T-cell (primary cell): ENCODE data around the gene FHIT. TPM values are rescaled to one million over a fixed set of nuclear protein-coding genes. Genes with fewer than 3 reads are reported as not detected.

Experiments
- ATAC-seq, 4 experiments: fragments of 200-7000 bp in 3 of 4; fragments of 150-1000 bp in 1 of 4; cut with Tn5 transposase; replicated peaks in 1 of 4; 1 replicate in 3 of 4; 2 replicates in 1 of 4; pipeline ENCODE4 v1.10.0; 2021; ENCODE audit warnings: moderate library complexity in 3 of 4, mild to moderate bottlenecking in 2 of 4, moderate number of reproducible peaks in 1 of 4
- CTCF ChIA-PET, 2 donors: fragments of 300-600 bp; sonication (Branson Sonifier 250); formaldehyde crosslinking; loops; one replicate each; lab custom pipeline; 2022; ENCODE audit warnings: antibody characterized with exemption in 2 of 2; lab: Charles Lee
- POLR2A ChIA-PET, 2 donors: fragments of 300-600 bp; sonication (Branson Sonifier 250); formaldehyde crosslinking; loops; one replicate each; lab custom pipeline; 2022; ENCODE audit warnings: antibody characterized with exemption in 2 of 2; lab: Charles Lee
- DNase-seq, 35 experiments: peaks; one replicate each; pipeline versions ENCODE4 v3.0.0 to v3.0.0-alpha.2; 2013 to 2023
- H3K27ac ChIP-seq: one replicate; pipeline ENCODE4 v1.5.1; 2013; ENCODE audit warnings: low read length
- H3K27me3 ChIP-seq, 2 experiments: replicated peaks in 1 of 2; 1 replicate in 1 of 2; 2 replicates in 1 of 2; pipeline versions ENCODE4 v1.6.1 to v1.7.0; 2013; ENCODE audit warnings: low read length in 1 of 2, mixed read lengths in 1 of 2; ENCODE audit not compliant: control insufficient read depth in 2 of 2, insufficient read depth in 2 of 2; ENCODE audit errors: extremely low read depth in 1 of 2
- H3K36me3 ChIP-seq, 2 donors: 1 replicate in 1 of 2; 2 replicates in 1 of 2; pipeline versions ENCODE4 v1.6.1 to v1.7.0; 2013; ENCODE audit warnings: low read length in 1 of 2; ENCODE audit not compliant: control insufficient read depth in 2 of 2, insufficient read depth in 1 of 2; ENCODE audit errors: extremely low read depth in 1 of 2
- H3K4me1 ChIP-seq, 2 experiments: 1 replicate in 1 of 2; 2 replicates in 1 of 2; pipeline versions ENCODE4 v1.6.1 to v1.7.0; 2013; ENCODE audit warnings: low read length in 2 of 2, mixed read lengths in 1 of 2; ENCODE audit not compliant: insufficient read depth in 2 of 2, control insufficient read depth in 1 of 2; ENCODE audit errors: extremely low read depth in 1 of 2
- H3K4me3 ChIP-seq, 2 donors: 1 replicate in 1 of 2; 2 replicates in 1 of 2; pipeline versions ENCODE4 v1.5.1 to v1.7.0; 2013; ENCODE audit warnings: mild to moderate bottlenecking in 2 of 2, low read length in 1 of 2, moderate library complexity in 1 of 2; ENCODE audit not compliant: control insufficient read depth in 1 of 2; ENCODE audit errors: extremely low read depth in 1 of 2
- H3K9me3 ChIP-seq: 2 replicates; pipeline ENCODE4 v1.7.0; 2013
- H3K27ac Mint-ChIP-seq, 2 donors: one replicate each; pipeline ENCODE4 v1.8.0; 2020 to 2021; ENCODE audit warnings: mild to moderate bottlenecking in 2 of 2, mixed read lengths in 2 of 2
- H3K27me3 Mint-ChIP-seq, 2 donors: one replicate each; pipeline ENCODE4 v1.8.0; 2021 to 2022; ENCODE audit warnings: mixed read lengths in 2 of 2
- H3K36me3 Mint-ChIP-seq: one replicate; pipeline ENCODE4 v1.8.0; 2021; ENCODE audit warnings: mixed read lengths
- H3K4me1 Mint-ChIP-seq, 3 donors: one replicate each; pipeline ENCODE4 v1.8.0; 2020 to 2022; ENCODE audit warnings: mixed read lengths in 3 of 3, mild to moderate bottlenecking in 1 of 3
- H3K4me3 Mint-ChIP-seq, 3 donors: one replicate each; pipeline ENCODE4 v1.8.0; 2020 to 2022; ENCODE audit warnings: mild to moderate bottlenecking in 3 of 3, mixed read lengths in 3 of 3, moderate library complexity in 3 of 3
- H3K9me3 Mint-ChIP-seq, 3 donors: one replicate each; pipeline ENCODE4 v1.8.0; 2020 to 2022; ENCODE audit warnings: mixed read lengths in 3 of 3
- WGBS: methylation state at CpG from one replicate; pipeline ENCODE4 v1.1.5; 2013; ENCODE audit warnings: missing lambda C conversion rate; ENCODE audit not compliant: insufficient coverage; 5-methylcytosine and 5-hydroxymethylcytosine counted together
- total RNA-seq, 35 experiments: library from RNA in 6 of 35; stranded (reverse) in 6 of 35; fragments of 120-200 nt in 1 of 35; gene quantifications; one replicate each; pipeline versions ENCODE4 v1.2.1 to v1.2.4 and lab custom pipeline; 2013 to 2026

Gene FHIT
- total RNA-seq, 5 donors from 2014 or later (not counting 1 experiment from before 2014, with no cell fraction given), result 33.1 to 197 (median 78.3) TPM

- ATAC-seq (no peak), DNase-seq (no peak)
- Mint-ChIP-seq H3K4me3 (no peak overlapping the region), H3K27me3 (no peaks in the 10 kb centered on the region), H3K9me3 (no peaks in the 10 kb centered on the region), H3K36me3 (no peaks in the 10 kb centered on the region), H3K27ac (no peak overlapping the region), H3K4me1 (no peaks in the 10 kb centered on the region)
- Histone ChIP-seq H3K36me3 (no peaks in the 10 kb centered on the region), H3K27ac (no peak overlapping the region), H3K4me1 (no peaks in the 10 kb centered on the region), H3K27me3 (no peaks in the 10 kb centered on the region), H3K9me3 (no peaks in the 10 kb centered on the region), H3K4me3 (no peak overlapping the region)
- ChIA-PET POLR2A (no interaction called here), CTCF (no interaction called here)
- 50% methylated on average over 1 of the region's 2 CpGs for WGBS
These were observed 862.5 kb downstream of the FHIT start for GRCh38 chr3:60388731-60389130.

- Histone ChIP-seq H3K27me3 (no peaks in the 10 kb centered on the region), H3K4me3 (no peak overlapping the region), H3K9me3 (no peaks in the 10 kb centered on the region), H3K4me1 (no peaks in the 10 kb centered on the region), H3K27ac (no peak overlapping the region), H3K36me3 (no peaks in the 10 kb centered on the region)
- ChIA-PET POLR2A (interaction anchor here in 1 of 2 donors (0.6 kb wide), 1 partner anchor 9 kb away, joined by 4 read pairs; no protein-coding TSS in a partner anchor), CTCF (interaction anchor here in 1 of 2 donors (1.0 kb wide), 1 partner anchor 18 kb away, joined by 3 read pairs; no protein-coding TSS in a partner anchor)
- no peak for DNase-seq
- Mint-ChIP-seq H3K9me3 (no peaks in the 10 kb centered on the region), H3K36me3 (no peaks in the 10 kb centered on the region), H3K27me3 (no peaks in the 10 kb centered on the region), H3K4me3 (no peak overlapping the region), H3K27ac (no peak overlapping the region), H3K4me1 (no peaks in the 10 kb centered on the region)
- WGBS, result 91% methylated on average over 3 of the region's 3 CpGs
- no peak for ATAC-seq
These were observed 864.9 kb downstream of the FHIT start for GRCh38 chr3:60386306-60386705.

GRCh38 chr3:60384341-60384740 lies 866.9 kb downstream of the FHIT start:
- H3K4me1 ChIP-seq, result no peaks in the 10 kb centered on the region
- no peaks in the 10 kb centered on the region for H3K4me1 Mint-ChIP-seq
- H3K9me3 ChIP-seq, result no peaks in the 10 kb centered on the region
- H3K4me3 Mint-ChIP-seq, result no peak overlapping the region
- no peaks in the 10 kb centered on the region for H3K36me3 Mint-ChIP-seq
- ATAC-seq (no peak), DNase-seq (no peak)
- ChIA-PET POLR2A (no interaction called here), CTCF (interaction anchor here in 1 of 2 donors (0.6 kb wide), 1 partner anchor 53 kb away, joined by 3 read pairs; no protein-coding TSS in a partner anchor)
- no peaks in the 10 kb centered on the region for H3K36me3 ChIP-seq
- 90% methylated on average over 2 of the region's 5 CpGs for WGBS
- H3K27me3 ChIP-seq, result no peaks in the 10 kb centered on the region
- no peak overlapping the region for H3K27ac ChIP-seq
- no peaks in the 10 kb centered on the region for H3K9me3 Mint-ChIP-seq
- H3K4me3 ChIP-seq, result no peak overlapping the region
- no peak overlapping the region for H3K27ac Mint-ChIP-seq
- no peaks in the 10 kb centered on the region for H3K27me3 Mint-ChIP-seq

- Histone ChIP-seq H3K27ac (no peak overlapping the region), H3K4me3 (no peak overlapping the region), H3K4me1 (no peaks in the 10 kb centered on the region), H3K9me3 (no peaks in the 10 kb centered on the region), H3K27me3 (no peaks in the 10 kb centered on the region), H3K36me3 (no peaks in the 10 kb centered on the region)
- no CpG with 5 or more reads among the region's 2 CpGs for WGBS
- H3K27ac Mint-ChIP-seq, result no peak overlapping the region
- H3K27me3 Mint-ChIP-seq, result no peaks in the 10 kb centered on the region
- no peak for ATAC-seq
- H3K4me3 Mint-ChIP-seq, result no peak overlapping the region
- no peaks in the 10 kb centered on the region for H3K4me1 Mint-ChIP-seq
- H3K36me3 Mint-ChIP-seq, result no peaks in the 10 kb centered on the region
- no peaks in the 10 kb centered on the region for H3K9me3 Mint-ChIP-seq
- DNase-seq, result no peak
- POLR2A ChIA-PET, result interaction anchor here in 1 of 2 donors (0.7 kb wide), 1 partner anchor 293 kb away, joined by 4 read pairs; no protein-coding TSS in a partner anchor
- CTCF ChIA-PET, result no interaction called here
These were observed 867.9 kb downstream of the FHIT start for GRCh38 chr3:60383345-60383744.

GRCh38 chr3:60366486-60366885 lies 884.8 kb downstream of the FHIT start:
- Mint-ChIP-seq H3K4me3 (no peak overlapping the region), H3K4me1 (peaks cover 0 to 2% (median 0%) of the 10 kb centered on the region in 3 donors), H3K36me3 (no peaks in the 10 kb centered on the region), H3K9me3 (peaks cover 0 to 4% (median 0%) of the 10 kb centered on the region in 3 donors), H3K27ac (no peak overlapping the region), H3K27me3 (no peaks in the 10 kb centered on the region)
- CTCF ChIA-PET, result no interaction called here
- Histone ChIP-seq H3K27ac (no peak overlapping the region), H3K36me3 (no peaks in the 10 kb centered on the region), H3K27me3 (no peaks in the 10 kb centered on the region), H3K9me3 (no peaks in the 10 kb centered on the region), H3K4me3 (no peak overlapping the region), H3K4me1 (no peaks in the 10 kb centered on the region)
- no peak for ATAC-seq
- POLR2A ChIA-PET, result interaction anchor here in 1 of 2 donors (0.6 kb wide), 1 partner anchor 149 kb away, joined by 5 read pairs; no protein-coding TSS in a partner anchor
- WGBS, result no CpG with 5 or more reads among the region's 2 CpGs
- DNase-seq, result no peak

DNA sequence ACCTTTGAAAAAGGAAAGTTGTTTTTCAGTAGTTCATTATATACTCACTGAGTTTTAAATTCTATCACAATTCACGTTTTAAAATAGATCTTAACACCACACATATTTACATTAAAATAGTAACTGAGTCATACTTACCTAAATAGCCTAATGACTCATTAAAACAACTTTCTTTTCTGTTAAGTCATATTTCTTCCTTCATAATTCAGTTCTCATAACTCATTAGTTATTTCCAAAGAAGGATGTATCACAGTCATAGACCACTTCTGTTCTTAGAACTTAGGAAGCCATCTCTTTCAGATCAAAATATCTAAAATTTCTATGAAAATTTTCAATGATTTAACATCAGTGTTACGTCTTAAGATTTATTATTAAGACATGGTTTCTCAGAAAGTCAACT lies 885.9 kb downstream of the FHIT start:
- CTCF ChIA-PET, result no interaction called here

More for the DNA sequence above, 885.9 kb downstream of the FHIT start:
- Histone ChIP-seq H3K27ac (no peak overlapping the region), H3K9me3 (no peaks in the 10 kb centered on the region), H3K27me3 (no peaks in the 10 kb centered on the region), H3K4me3 (no peak overlapping the region), H3K4me1 (no peaks in the 10 kb centered on the region), H3K36me3 (no peaks in the 10 kb centered on the region)
- Mint-ChIP-seq H3K27me3 (no peaks in the 10 kb centered on the region), H3K9me3 (no peaks in the 10 kb centered on the region), H3K4me3 (no peak overlapping the region), H3K36me3 (no peaks in the 10 kb centered on the region), H3K4me1 (peaks cover 0 to 2% (median 0%) of the 10 kb centered on the region in 3 donors), H3K27ac (no peak overlapping the region)
- POLR2A ChIA-PET, result interaction anchor here in 1 of 2 donors (0.5 to 0.6 kb wide), 2 partner anchors 56 to 319 kb away, joined by 3 read pairs; no protein-coding TSS in a partner anchor
- no peak for DNase-seq
- ATAC-seq, result no peak
- WGBS, result no CpG with 5 or more reads among the region's 2 CpGs
